Prostate gland (tissue), 2 donors: ENCODE data around the gene DPP9. TPM values are rescaled to one million over a fixed set of nuclear protein-coding genes. Genes with fewer than 3 reads are reported as not detected.

ENCODE experiments used
- DNase-seq: peaks from one replicate; pipeline ENCODE4 v3.0.0-alpha.2; 2019; ENCODE audit warnings: low spot score
- H3K27ac ChIP-seq, 2 donors: fragments of 200-600 bp; sonication (generic); 2 replicates each; pipeline ENCODE4 v1.5.1; 2017 to 2019
- H3K27me3 ChIP-seq: fragments of 200-600 bp; sonication (generic); replicated peaks from 2 replicates; pipeline ENCODE4 v1.5.1; 2019; ENCODE audit not compliant: insufficient read depth
- H3K36me3 ChIP-seq, 2 donors: fragments of 200-600 bp; sonication (generic); 1 replicate in 1 of 2; 2 replicates in 1 of 2; pipeline versions ENCODE4 v1.5.1 to v1.8.1; 2017 to 2019
- H3K4me1 ChIP-seq: fragments of 200-600 bp; sonication (generic); replicated peaks from 2 replicates; pipeline ENCODE4 v1.5.1; 2019
- H3K4me3 ChIP-seq, 2 donors: fragments of 200-600 bp; sonication (generic); 2 replicates each; pipeline ENCODE4 v1.5.1; 2017 to 2019
- H3K9me3 ChIP-seq: fragments of 200-600 bp; sonication (generic); 2 replicates; pipeline ENCODE4 v1.5.1; 2017
- POLR2A ChIP-seq: fragments of 450-650 bp; IDR thresholded peaks from one replicate; pipeline ENCODE4 v1.6.1; 2016; ENCODE audit warnings: antibody characterized with exemption, mild to moderate bottlenecking
- POLR2AphosphoS5 ChIP-seq: sonication (generic); formaldehyde crosslinking; IDR thresholded peaks from one replicate; pipeline ENCODE4 v1.6.1; 2017; ENCODE audit warnings: antibody characterized with exemption
- WGBS: methylation state at CpG from one replicate; pipeline ENCODE4 v1.1.5; 2018; 5-methylcytosine and 5-hydroxymethylcytosine counted together
- intact Hi-C: fragments of 100-400 bp; cut with DNase I; formaldehyde crosslinking; loops from one replicate; pipeline ENCODE4 v1.14.2; 2022
- total RNA-seq, 2 donors: library from RNA; depleted of rRNA; stranded (reverse); fragments of >200 nt; gene quantifications; one replicate each; pipeline ENCODE4 v1.1.0, GENCODE V29; 2016
- TF ChIP-seq, protein P1 (sequence below), 4 experiments: fragments of 200-600 bp in 2 of 4; fragments of 450-650 bp in 2 of 4; sonication (generic) in 2 of 4; IDR thresholded peaks; 1 replicate in 3 of 4; 2 replicates in 1 of 4; pipeline ENCODE4 v1.5.1; 2016 to 2019; ENCODE audit warnings: antibody characterized with exemption in 4 of 4, mild to moderate bottlenecking in 2 of 4, moderate library complexity in 2 of 4

Gene DPP9
- total RNA-seq, 2 donors from 2014 or later: 53.5 to 116 TPM

DNA sequence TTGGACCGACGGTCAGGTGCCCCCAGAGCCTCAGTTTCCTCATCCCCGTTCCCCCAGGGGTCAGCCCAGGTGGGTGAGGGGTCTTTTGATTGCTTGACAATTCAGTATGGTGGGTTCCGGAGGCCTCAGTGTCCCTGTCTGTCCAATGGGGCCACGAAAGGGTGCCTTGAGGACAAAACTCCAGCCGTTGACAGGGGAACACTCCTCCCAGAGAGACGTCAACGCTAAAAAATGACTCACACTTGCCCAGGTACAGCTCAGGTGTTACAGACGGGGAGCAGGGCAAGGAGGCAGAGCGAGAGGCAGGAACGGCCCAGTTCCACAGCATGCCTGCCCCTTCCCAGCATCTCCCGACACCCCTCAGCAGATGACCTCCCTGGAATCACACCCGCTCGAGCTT lies 82.5 kb downstream of the DPP9 start:
- H3K4me1 ChIP-seq: no peaks in the 10 kb centered on the region
- H3K36me3 ChIP-seq: no peaks in the 10 kb centered on the region
- no peak overlapping the region for H3K27ac ChIP-seq
- 70% methylated on average over 13 of the region's 14 CpGs for WGBS
- no peak for DNase-seq
- H3K9me3 ChIP-seq: no peaks in the 10 kb centered on the region
- intact Hi-C loops: no loop called here
- no peak for TF ChIP-seq POLR2A
- TF ChIP-seq POLR2AphosphoS5: no peak
- TF ChIP-seq, protein P1, sequence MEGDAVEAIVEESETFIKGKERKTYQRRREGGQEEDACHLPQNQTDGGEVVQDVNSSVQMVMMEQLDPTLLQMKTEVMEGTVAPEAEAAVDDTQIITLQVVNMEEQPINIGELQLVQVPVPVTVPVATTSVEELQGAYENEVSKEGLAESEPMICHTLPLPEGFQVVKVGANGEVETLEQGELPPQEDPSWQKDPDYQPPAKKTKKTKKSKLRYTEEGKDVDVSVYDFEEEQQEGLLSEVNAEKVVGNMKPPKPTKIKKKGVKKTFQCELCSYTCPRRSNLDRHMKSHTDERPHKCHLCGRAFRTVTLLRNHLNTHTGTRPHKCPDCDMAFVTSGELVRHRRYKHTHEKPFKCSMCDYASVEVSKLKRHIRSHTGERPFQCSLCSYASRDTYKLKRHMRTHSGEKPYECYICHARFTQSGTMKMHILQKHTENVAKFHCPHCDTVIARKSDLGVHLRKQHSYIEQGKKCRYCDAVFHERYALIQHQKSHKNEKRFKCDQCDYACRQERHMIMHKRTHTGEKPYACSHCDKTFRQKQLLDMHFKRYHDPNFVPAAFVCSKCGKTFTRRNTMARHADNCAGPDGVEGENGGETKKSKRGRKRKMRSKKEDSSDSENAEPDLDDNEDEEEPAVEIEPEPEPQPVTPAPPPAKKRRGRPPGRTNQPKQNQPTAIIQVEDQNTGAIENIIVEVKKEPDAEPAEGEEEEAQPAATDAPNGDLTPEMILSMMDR (IDR thresholded peaks at IDR 0.05): no peak
- H3K27me3 ChIP-seq: no peaks in the 10 kb centered on the region
- no peak overlapping the region for H3K4me3 ChIP-seq

DNA sequence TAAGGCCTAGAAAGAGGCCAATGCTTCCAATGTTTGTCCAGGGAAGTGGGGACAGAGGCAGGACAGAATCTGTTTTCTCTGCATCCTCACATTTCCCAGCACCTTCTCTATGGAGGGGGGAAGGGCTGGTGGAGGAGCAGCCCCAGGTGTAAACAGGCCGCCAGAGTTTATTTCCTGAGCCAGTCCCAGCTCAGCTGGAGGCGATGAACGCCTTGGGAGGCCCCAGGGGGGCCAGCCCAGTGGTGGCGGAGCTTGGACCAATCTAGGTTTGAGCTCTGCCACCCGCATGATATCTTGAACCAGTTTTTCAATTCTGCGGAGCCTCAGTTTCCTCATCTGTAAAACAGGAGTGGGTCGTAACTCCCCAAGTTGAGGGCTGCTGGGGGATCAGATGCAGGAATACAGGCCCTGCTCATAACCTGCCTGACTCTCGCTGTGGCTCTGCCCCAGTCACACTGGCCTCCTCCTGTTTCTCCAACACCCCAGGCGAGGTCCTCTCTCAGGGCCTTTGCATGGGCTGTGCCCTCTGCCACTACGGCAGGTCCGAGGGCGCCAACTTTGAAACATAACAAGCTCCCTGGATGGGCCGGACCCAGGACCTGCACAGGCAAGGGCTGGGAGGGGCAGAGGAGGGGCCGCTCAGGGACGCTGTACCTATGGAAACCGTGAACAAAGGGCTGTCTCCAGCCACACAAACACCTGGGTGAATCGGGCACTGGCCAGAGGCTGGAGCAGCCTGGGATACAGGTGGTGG lies 83.2 kb downstream of the DPP9 start:
- H3K27me3 ChIP-seq: no peaks in the 10 kb centered on the region
- TF ChIP-seq POLR2AphosphoS5 (no peak), POLR2A (no peak)
- TF ChIP-seq, protein P1 (IDR thresholded peaks at IDR 0.05): no peak
- H3K9me3 ChIP-seq: no peaks in the 10 kb centered on the region
- H3K4me1 ChIP-seq: no peaks in the 10 kb centered on the region
- no peak for DNase-seq
- peak overlapping the region; percentile 39 to 52 for H3K4me3 ChIP-seq
- no peaks in the 10 kb centered on the region for H3K36me3 ChIP-seq
- 61% methylated on average over 17 of the region's 17 CpGs for WGBS
- peak overlapping the region in 1 of 2 donors; percentile 50 for H3K27ac ChIP-seq
- intact Hi-C loops: no loop called here

DNA sequence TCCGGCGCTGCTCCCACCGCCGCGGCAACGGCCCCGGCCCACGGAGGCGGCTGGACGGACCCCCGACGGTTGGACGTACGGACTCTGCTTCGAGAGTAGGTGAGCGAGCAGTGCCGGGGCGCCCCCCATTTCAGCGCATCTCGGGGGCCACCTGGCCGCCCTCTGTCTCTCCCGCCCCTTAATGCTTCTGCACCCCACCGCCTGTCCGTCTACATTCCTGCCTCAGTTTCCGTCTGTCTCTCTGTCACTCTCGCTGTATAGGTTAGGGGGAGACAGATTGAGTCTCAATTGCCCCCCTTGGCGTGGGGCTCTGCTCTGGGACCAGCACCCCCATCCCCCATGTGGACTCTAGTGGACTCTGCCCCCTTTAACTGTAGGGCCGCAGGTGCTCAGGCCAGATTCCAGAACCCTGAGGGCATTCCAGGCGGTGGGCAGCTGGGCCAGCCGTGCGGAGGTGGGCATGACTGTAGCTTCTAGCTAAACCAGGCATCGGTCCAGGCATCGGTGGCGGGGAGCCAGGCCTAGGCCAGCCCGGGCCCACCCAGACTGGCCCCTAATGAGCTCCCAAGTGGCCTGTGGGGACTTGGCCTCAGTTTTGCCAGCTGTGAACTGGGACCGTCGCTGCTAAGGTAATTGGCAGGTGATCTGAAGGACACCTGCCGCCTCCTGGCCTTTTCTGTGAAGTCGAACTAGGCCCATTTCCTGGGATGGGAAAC lies 84.0 kb downstream of the DPP9 start:
- TF ChIP-seq POLR2A: no peak
- TF ChIP-seq, protein P1 (IDR thresholded peaks at IDR 0.05): no peak
- WGBS: 15% methylated on average over 27 of the region's 39 CpGs
- H3K27me3 ChIP-seq: no peaks in the 10 kb centered on the region
- H3K4me1 ChIP-seq: no peaks in the 10 kb centered on the region
- no peaks in the 10 kb centered on the region for H3K36me3 ChIP-seq
- intact Hi-C loops: loop anchor here (5.0 kb wide), 2 partner anchors 62 to 83 kb away; partner anchors contain the start of gene DPP9
- peak overlapping the region; percentile 39 to 52 for H3K4me3 ChIP-seq
- H3K9me3 ChIP-seq: no peaks in the 10 kb centered on the region
- DNase-seq: no peak
- peak overlapping the region in 1 of 2 donors; percentile 50 for H3K27ac ChIP-seq

DNA sequence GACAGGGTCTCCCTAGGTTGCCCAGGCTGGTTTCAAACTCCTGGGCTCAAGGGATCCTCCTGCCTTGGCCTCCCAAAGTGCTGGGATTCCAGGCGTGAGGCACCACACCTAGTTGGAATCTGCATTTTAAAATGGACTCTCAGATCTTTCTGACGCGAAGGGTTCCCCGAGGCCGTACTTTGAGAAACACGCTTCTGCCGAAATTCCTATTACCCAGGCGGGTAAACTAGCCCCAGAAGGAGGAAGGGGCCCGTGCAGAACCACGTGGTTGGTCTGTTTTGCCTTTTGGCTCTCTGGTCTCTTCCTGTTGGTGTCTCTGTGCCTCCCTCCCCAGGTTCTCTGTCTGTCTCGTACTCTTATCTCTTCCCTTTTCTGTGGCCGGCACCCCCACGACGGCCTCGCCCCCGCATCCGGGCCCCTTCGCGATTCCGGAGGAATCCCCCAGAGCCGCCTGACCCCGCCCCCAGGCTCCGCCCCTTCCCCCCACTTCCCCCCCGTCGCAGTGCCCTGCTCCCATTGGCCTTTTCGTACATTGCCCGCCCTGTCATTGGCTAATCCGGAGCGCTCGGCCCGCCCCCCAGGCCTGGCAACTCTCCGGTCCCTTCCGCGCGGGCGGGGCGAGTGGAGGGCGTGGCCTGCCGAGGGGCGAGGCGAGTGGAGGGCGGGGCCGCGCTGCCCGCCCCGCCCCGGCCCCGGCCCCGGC lies 84.7 kb downstream of the DPP9 start, which contains the start of gene TNFAIP8L1:
TSS of gene TNFAIP8L1 (plus strand) at position 689 of the 703 bp plus-strand sequence. CDS start 12,354 bp downstream, outside the sequence.
- 4% methylated on average over 27 of the region's 49 CpGs for WGBS

More for the DNA sequence above, 84.7 kb downstream of the DPP9 start, which contains the start of gene TNFAIP8L1:
- H3K27me3 ChIP-seq: no peaks in the 10 kb centered on the region
- H3K27ac ChIP-seq: peak within 1 kb of the TSS; percentile 45 to 50
- peak within 1 kb of the TSS; percentile 39 to 52 for H3K4me3 ChIP-seq
- TF ChIP-seq, protein P1 (IDR thresholded peaks at IDR 0.05): no peak
- TF ChIP-seq POLR2A (no peak), POLR2AphosphoS5 (peak; percentile 73)
- no peaks in the 10 kb centered on the region for H3K4me1 ChIP-seq
- no peaks in the 10 kb centered on the region for H3K36me3 ChIP-seq
- peak; percentile 95 for DNase-seq
- intact Hi-C loops: loop anchor here (5.0 kb wide), 2 partner anchors 62 to 83 kb away; partner anchors contain the start of gene DPP9
- no peaks in the 10 kb centered on the region for H3K9me3 ChIP-seq
